K562 (cell line): ENCODE data around the gene HNRNPH3. TPM values are rescaled to one million over a fixed set of nuclear protein-coding genes. Genes with fewer than 3 reads are reported as not detected.

ENCODE experiments used
- ATAC-seq: fragments of 200-7000 bp; cut with Tn5 transposase; 3 replicates; pipeline ENCODE4 v1.9.1; 2020; ENCODE audit warnings: moderate library complexity
- BruUV-seq: library from RNA; stranded (reverse); fragments of 400-500 nt; replicated peaks from 2 replicates; lab custom pipeline; 2021; lab: Mats Ljungman, UMichigan
- CTCF ChIA-PET: fragments of 300-600 bp; formaldehyde crosslinking; extraction: SDS; loops from one replicate; lab custom pipeline; 2021; ENCODE audit warnings: low intra/inter-chr PET ratio; lab: Yijun Ruan, JAX
- POLR2A ChIA-PET: fragments of 300-600, 350-650 bp; sonication (Branson Sonifier 250); formaldehyde crosslinking; extraction: SDS; loops from one replicate; lab custom pipeline; 2021; ENCODE audit warnings: antibody characterized with exemption, inconsistent platforms; lab: Yijun Ruan, JAX
- DNase-seq, 4 experiments: peaks; one replicate each; pipeline versions ENCODE4 v3.0.0 to v3.0.0-alpha.2; 2011 to 2018; ENCODE audit warnings: low spot score in 3 of 4, mixed read lengths in 3 of 4; ENCODE audit errors: extremely low read depth in 1 of 4
- FAIRE-seq: peaks from 2 replicates; lab custom pipeline; 2011; peaks lifted over from hg19 to GRCh38; lab: Jason Lieb, UNC
- H2AFZ ChIP-seq: 2 replicates; pipeline ENCODE4 v1.6.0; 2011; ENCODE audit warnings: low read depth, low read length, control low read depth, inconsistent platforms
- H3K27ac ChIP-seq: fragments of 200-600 bp; 3 replicates; pipeline ENCODE4 v1.8.0; 2011; ENCODE audit warnings: low read depth, mild to moderate bottlenecking, control low read depth, inconsistent platforms, low read length, moderate library complexity, mixed read lengths; ENCODE audit errors: extremely low read depth
- H3K27me3 ChIP-seq, 2 experiments: fragments of 300-600 bp in 1 of 2; 2 replicates in 1 of 2; 3 replicates in 1 of 2; pipeline versions ENCODE4 v1.6.0 to v1.8.0; 2011; ENCODE audit warnings: inconsistent platforms in 2 of 2, low read length in 2 of 2, mild to moderate bottlenecking in 1 of 2, mixed read lengths in 1 of 2, moderate library complexity in 1 of 2; ENCODE audit not compliant: control insufficient read depth in 2 of 2, insufficient read depth in 2 of 2
- H3K36me3 ChIP-seq: fragments of 300-600 bp; 3 replicates; pipeline ENCODE4 v1.8.0; 2011; ENCODE audit warnings: mild to moderate bottlenecking, low read length, inconsistent platforms; ENCODE audit not compliant: control insufficient read depth, insufficient read depth
- H3K4me1 ChIP-seq, 2 experiments: fragments of 200-600 bp in 1 of 2; replicated peaks in 1 of 2; 2 replicates in 1 of 2; 3 replicates in 1 of 2; pipeline versions ENCODE4 v1.5.1 to v1.8.0; 2011; ENCODE audit warnings: inconsistent platforms in 2 of 2, low read length in 2 of 2, mild to moderate bottlenecking in 1 of 2, mixed read lengths in 1 of 2, moderate library complexity in 1 of 2; ENCODE audit not compliant: control insufficient read depth in 2 of 2, insufficient read depth in 2 of 2
- H3K4me2 ChIP-seq: 2 replicates; pipeline ENCODE4 v1.6.1; 2011; ENCODE audit warnings: low read length, control low read depth, inconsistent platforms, mixed read lengths; ENCODE audit not compliant: insufficient read depth
- H3K4me3 ChIP-seq: fragments of 200-600 bp; sonication (generic), shearing (Covaris generic); 2 replicates; pipeline ENCODE4 v1.5.1; 2016; ENCODE audit warnings: control low read depth, inconsistent platforms
- H3K79me2 ChIP-seq: fragments of 200-600 bp; 3 replicates; pipeline ENCODE4 v1.8.0; 2011; ENCODE audit warnings: low read length, inconsistent platforms; ENCODE audit not compliant: control insufficient read depth, insufficient read depth
- H3K9ac ChIP-seq, 2 experiments: 2 replicates each; pipeline versions ENCODE4 v1.6.0 to v1.6.1; 2011; ENCODE audit warnings: low read depth in 2 of 2, low read length in 2 of 2, control low read depth in 1 of 2, inconsistent platforms in 1 of 2, mild to moderate bottlenecking in 1 of 2, mixed read lengths in 1 of 2; ENCODE audit not compliant: insufficient read depth in 1 of 2
- H3K9me1 ChIP-seq: one replicate; pipeline ENCODE4 v1.6.0; 2011; ENCODE audit warnings: inconsistent platforms, mild to moderate bottlenecking, low read length, moderate library complexity; ENCODE audit not compliant: control insufficient read depth, insufficient read depth
- H3K9me3 ChIP-seq: replicated peaks from 2 replicates; pipeline ENCODE4 v1.5.1; 2011; ENCODE audit warnings: low read depth, low read length, inconsistent platforms; ENCODE audit not compliant: control insufficient read depth, insufficient read depth
- H4K20me1 ChIP-seq: replicated peaks from 2 replicates; pipeline ENCODE4 v1.6.1; 2011; ENCODE audit warnings: low read length, inconsistent platforms, mixed read lengths; ENCODE audit not compliant: control insufficient read depth, insufficient read depth
- ATF7 ChIP-seq: fragments of 450-650 bp; IDR thresholded peaks from 2 replicates; pipeline ENCODE4 v1.7.1; 2014; ENCODE audit warnings: mild to moderate bottlenecking, moderate library complexity
- CCNT2 ChIP-seq: IDR thresholded peaks from 2 replicates; pipeline ENCODE4 v1.6.1; 2011; ENCODE audit warnings: borderline replicate concordance, low read depth, mild to moderate bottlenecking, moderate library complexity, mixed read lengths, low read length; ENCODE audit not compliant: insufficient read length; ENCODE audit errors: extremely low read depth
- CREM ChIP-seq: IDR thresholded peaks from 2 replicates; pipeline ENCODE4 v1.6.1; 2014; ENCODE audit warnings: antibody characterized with exemption, low read depth
- ETV1 ChIP-seq: fragments of 450-650 bp; conservative IDR thresholded peaks from 2 replicates; pipeline ENCODE4 v1.6.1; 2016; ENCODE audit warnings: missing genetic modification characterization, control low read depth, low read depth, missing compliant biosample characterization
- IRF2 ChIP-seq: sonication (generic); formaldehyde crosslinking; IDR thresholded peaks from 2 replicates; pipeline ENCODE4 v1.8.1; 2022; ENCODE audit warnings: mild to moderate bottlenecking, missing genetic modification reagents
- KAT8 ChIP-seq: fragments of 450-650 bp; IDR thresholded peaks from 2 replicates; pipeline ENCODE4 v1.6.1; 2016; ENCODE audit warnings: low read depth, mild to moderate bottlenecking
- POLR2G ChIP-seq: fragments of 200-400 bp; formaldehyde crosslinking; IDR thresholded peaks from 2 replicates; pipeline ENCODE4 v1.6.1; 2017; ENCODE audit warnings: low read depth, mild to moderate bottlenecking, antibody characterized with exemption, low read length, moderate library complexity
- SMARCA5 ChIP-seq: fragments of 450-650 bp; IDR thresholded peaks from 2 replicates; pipeline ENCODE4 v1.6.1; 2016
- TSC22D4 ChIP-seq: fragments of 450-650 bp; IDR thresholded peaks from 2 replicates; pipeline ENCODE4 v1.6.1; 2016; ENCODE audit warnings: missing genetic modification characterization, missing biosample characterization, control low read depth
- ZNF133 ChIP-seq: fragments of 250-450 bp; sonication (Bioruptor Pico); IDR thresholded peaks from 2 replicates; pipeline ENCODE4 v1.4.0; 2020; ENCODE audit warnings: mild to moderate bottlenecking
- ZNF311 ChIP-seq: fragments of 250-450 bp; sonication (Bioruptor Pico); IDR thresholded peaks from 2 replicates; pipeline ENCODE4 v1.4.0; 2020; ENCODE audit warnings: mild to moderate bottlenecking, moderate library complexity
- ZNF444 ChIP-seq: fragments of 250-450 bp; sonication (Bioruptor Pico); IDR thresholded peaks from 2 replicates; pipeline ENCODE4 v1.4.0; 2020; ENCODE audit warnings: mild to moderate bottlenecking, moderate library complexity
- ZNF561 ChIP-seq: fragments of 450-650 bp; formaldehyde crosslinking; conservative IDR thresholded peaks from 2 replicates; pipeline ENCODE4 v1.4.0; 2020; ENCODE audit warnings: mild to moderate bottlenecking, moderate library complexity
- ZNF717 ChIP-seq: fragments of 250-450 bp; sonication (Bioruptor Pico); IDR thresholded peaks from 2 replicates; pipeline ENCODE4 v1.5.0; 2021
- WGBS: fragments of 100-300 bp; shearing (Covaris generic); methylation state at CpG from one replicate; pipeline ENCODE4 v1.1.6; 2016; ENCODE audit warnings: low coverage, mixed read lengths; ENCODE audit not compliant: insufficient coverage; ENCODE audit errors: missing lambda C conversion rate; 5-methylcytosine and 5-hydroxymethylcytosine counted together
- in situ Hi-C: fragments of 300-500 bp; cut with MboI; formaldehyde crosslinking; loops from 4 replicates; pipeline ENCODE4 v1.15.0; 2018; ENCODE audit warnings: inconsistent platforms, mixed read lengths
- intact Hi-C: fragments of 100-400 bp; cut with micrococcal nuclease; formaldehyde crosslinking; loops from 2 replicates; pipeline ENCODE4 v1.14.2; 2022
- polyA plus RNA-seq, 8 experiments: library from polyadenylated mRNA; depleted of rRNA in 4 of 8; stranded (reverse) in 5 of 8; unstranded in 3 of 8; fragments of >200 nt; fragmentation: Nextera tagmentation in 2 of 8; fragmentation: Illumina TruSeq in 1 of 8; extraction: Ambion mirVana in 2 of 8; extraction: Trizol in 1 of 8; gene quantifications; 2 replicates each; pipeline versions ENCODE4 v1.2.1 to v1.2.3, GENCODE V29; 2011 to 2014; ENCODE audit warnings: inconsistent platforms in 1 of 8, missing spikeins in 1 of 8
- total RNA-seq, 7 experiments: library from RNA; depleted of rRNA in 6 of 7; stranded (reverse); fragments of >200 nt in 6 of 7; fragmentation: Illumina TruSeq in 2 of 7; extraction: Trizol in 2 of 7; gene quantifications; 2 replicates each; pipeline versions ENCODE4 v1.2.1 to v1.2.3, GENCODE V29; 2011 to 2021; ENCODE audit warnings: low replicate concordance in 1 of 7
- TF ChIP-seq, protein P1 (sequence below): fragments of 200-400 bp; formaldehyde crosslinking; IDR thresholded peaks from 2 replicates; pipeline ENCODE4 v1.6.1; 2017; ENCODE audit warnings: mild to moderate bottlenecking, low read depth, low read length, moderate library complexity
- TF ChIP-seq, protein P2 (sequence below): fragments of 250-450 bp; sonication (Bioruptor Pico); IDR thresholded peaks from 2 replicates; pipeline ENCODE4 v1.5.1; 2021; ENCODE audit warnings: mild to moderate bottlenecking

The HNRNPH3 gene
- total and polyA plus RNA-seq, 9 of the 15 experiments (the other 6 are each of a cell fraction or from before 2014, with no cell fraction given), result 52.8 to 562 (median 152) TPM

DNA sequence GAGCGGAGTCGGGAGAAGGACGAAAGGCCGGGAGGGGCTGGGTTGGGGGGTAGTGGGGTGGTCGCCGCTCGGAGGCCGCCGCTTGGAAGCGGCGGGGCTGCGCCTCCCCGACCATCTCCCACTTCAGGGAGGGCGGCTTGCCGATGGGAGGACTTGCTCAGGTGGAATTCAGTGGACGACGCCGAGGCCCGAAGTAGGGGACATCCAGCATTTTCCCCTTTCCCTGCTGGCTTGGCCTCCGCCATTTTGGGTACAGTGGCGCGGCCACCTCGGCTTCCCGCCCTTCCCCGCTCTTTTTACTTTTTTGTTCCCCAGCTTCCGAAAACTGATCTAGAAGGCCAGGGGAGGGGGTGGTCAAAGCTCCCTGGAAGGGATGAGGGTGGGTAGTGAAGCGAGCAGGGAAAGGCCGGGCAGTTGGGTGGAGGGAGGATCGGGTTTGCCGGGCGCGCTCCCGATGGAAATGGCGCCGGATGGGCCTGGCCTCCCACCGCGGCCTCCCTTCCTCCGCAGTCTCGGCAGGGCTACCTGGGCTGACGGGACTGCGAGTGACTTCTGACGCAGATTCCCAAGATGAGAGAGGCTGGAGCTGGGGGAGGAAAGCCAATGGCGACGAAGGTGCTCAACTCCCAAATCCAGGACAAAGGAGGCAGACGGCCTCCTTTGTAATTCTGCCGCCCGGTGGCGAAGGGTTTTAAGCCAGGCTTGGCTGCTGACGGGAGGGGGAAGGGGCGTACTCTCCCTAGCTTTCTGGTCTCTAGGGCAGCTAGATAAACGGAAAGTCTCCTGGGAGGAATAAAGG is 594 bp downstream of the HNRNPH3 start, which contains the start of gene PBLD (continued):
- TF ChIP-seq, protein P1, sequence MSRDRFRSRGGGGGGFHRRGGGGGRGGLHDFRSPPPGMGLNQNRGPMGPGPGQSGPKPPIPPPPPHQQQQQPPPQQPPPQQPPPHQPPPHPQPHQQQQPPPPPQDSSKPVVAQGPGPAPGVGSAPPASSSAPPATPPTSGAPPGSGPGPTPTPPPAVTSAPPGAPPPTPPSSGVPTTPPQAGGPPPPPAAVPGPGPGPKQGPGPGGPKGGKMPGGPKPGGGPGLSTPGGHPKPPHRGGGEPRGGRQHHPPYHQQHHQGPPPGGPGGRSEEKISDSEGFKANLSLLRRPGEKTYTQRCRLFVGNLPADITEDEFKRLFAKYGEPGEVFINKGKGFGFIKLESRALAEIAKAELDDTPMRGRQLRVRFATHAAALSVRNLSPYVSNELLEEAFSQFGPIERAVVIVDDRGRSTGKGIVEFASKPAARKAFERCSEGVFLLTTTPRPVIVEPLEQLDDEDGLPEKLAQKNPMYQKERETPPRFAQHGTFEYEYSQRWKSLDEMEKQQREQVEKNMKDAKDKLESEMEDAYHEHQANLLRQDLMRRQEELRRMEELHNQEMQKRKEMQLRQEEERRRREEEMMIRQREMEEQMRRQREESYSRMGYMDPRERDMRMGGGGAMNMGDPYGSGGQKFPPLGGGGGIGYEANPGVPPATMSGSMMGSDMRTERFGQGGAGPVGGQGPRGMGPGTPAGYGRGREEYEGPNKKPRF, result no peak
- TF ChIP-seq IRF2 (CRISPR knock-in tag), result no peak

- peak overlapping the region; percentile 98 for H3K27ac ChIP-seq
- no TSS peak for BruUV-seq
- peaks cover 50% of the 10 kb centered on the region for H3K36me3 ChIP-seq
- peaks cover 7% of the 10 kb centered on the region for H3K9me1 ChIP-seq
- H2AFZ ChIP-seq, result no peak overlapping the region
- 0% methylated on average over 10 of the region's 10 CpGs for WGBS
- peak overlapping the region; percentile 92 for H3K4me2 ChIP-seq
- no peaks in the 10 kb centered on the region for H3K9me3 ChIP-seq
- FAIRE-seq (no peak), DNase-seq (no peak), ATAC-seq (no peak)
- no peaks in the 10 kb centered on the region for H3K27me3 ChIP-seq
- ChIA-PET POLR2A (interaction anchor here (0.6 to 5.4 kb wide), 28 partner anchors 8 to 654 kb away, joined by 3 to 104 read pairs (median 4); partner anchors contain the start of gene SIRT1), CTCF (interaction anchor here (0.6 kb wide), 1 partner anchor 120 kb away, joined by 3 read pairs; no protein-coding TSS in a partner anchor)
- H3K9ac ChIP-seq, result peak overlapping the region; percentile 98 to 100
- H3K4me3 ChIP-seq, result peak overlapping the region; percentile 66
- peaks cover 72% of the 10 kb centered on the region for H3K79me2 ChIP-seq
- intact Hi-C loops, result loop anchor here (10.0 kb wide), 1 partner anchor 538 kb away; no protein-coding TSS in a partner anchor
- peaks cover 31% of the 10 kb centered on the region for H4K20me1 ChIP-seq
- H3K4me1 ChIP-seq, result peaks cover 16 to 27% of the 10 kb centered on the region in 2 experiments; a peak in 4 of 5 replicates
- in situ Hi-C loops, result no loop called here
- TF ChIP-seq ETV1 (tag) (no peak), CCNT2 (no peak), ZNF133 (no peak), ZNF444 (CRISPR knock-in tag) (no peak), ZNF561 (no peak), CREM (no peak), KAT8 (no peak), ZNF311 (CRISPR knock-in tag) (no peak), TSC22D4 (no peak), SMARCA5 (no peak), POLR2G (no peak), ZNF717 (CRISPR knock-in tag) (no peak), ATF7 (no peak)
- TF ChIP-seq, protein P2, sequence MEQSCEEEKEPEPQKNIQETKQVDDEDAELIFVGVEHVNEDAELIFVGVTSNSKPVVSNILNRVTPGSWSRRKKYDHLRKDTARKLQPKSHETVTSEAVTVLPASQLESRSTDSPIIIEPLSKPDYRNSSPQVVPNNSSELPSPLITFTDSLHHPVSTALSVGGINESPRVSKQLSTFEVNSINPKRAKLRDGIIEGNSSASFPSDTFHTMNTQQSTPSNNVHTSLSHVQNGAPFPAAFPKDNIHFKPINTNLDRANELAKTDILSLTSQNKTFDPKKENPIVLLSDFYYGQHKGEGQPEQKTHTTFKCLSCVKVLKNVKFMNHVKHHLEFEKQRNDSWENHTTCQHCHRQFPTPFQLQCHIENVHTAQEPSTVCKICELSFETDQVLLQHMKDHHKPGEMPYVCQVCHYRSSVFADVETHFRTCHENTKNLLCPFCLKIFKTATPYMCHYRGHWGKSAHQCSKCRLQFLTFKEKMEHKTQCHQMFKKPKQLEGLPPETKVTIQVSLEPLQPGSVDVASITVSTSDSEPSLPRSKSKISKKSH, result no peak
Observed at GRCh38 chr10:68333058-68333395, 1.2 kb downstream of the HNRNPH3 start.
